ENCODE measurements around the gene GAA.
A peak's percentile ranks its signal among the peaks of the same experiment; 100 is the strongest.
"Not testable (repeated sequence)": the region's sequence is repeated elsewhere in the genome, so short reads cannot be mapped to it uniquely, and the experiment has no call there.

The GAA gene

GRCh38 chr17:80083136-80083661 is 18.2 kb upstream of the GAA start:
- no peak for DNase-seq (ENCODE audit: low spot score)

GRCh38 chr17:80084773-80085172 is 16.6 kb upstream of the GAA start:
- DNase-seq (ENCODE audit: low spot score), result no peak

GRCh38 chr17:80086081-80086480 is 15.3 kb upstream of the GAA start:
- DNase-seq (ENCODE audit: low spot score), result no peak

- DNase-seq (ENCODE audit: low spot score), result no peak
Measured at GRCh38 chr17:80086616-80087015, 14.8 kb upstream of the GAA start.

GRCh38 chr17:80087346-80088265 is 13.8 kb upstream of the GAA start:
- DNase-seq (ENCODE audit: low spot score), result no peak

- no peak for DNase-seq (ENCODE audit: low spot score)
Measured at GRCh38 chr17:80089762-80090161, 11.6 kb upstream of the GAA start.

- DNase-seq (ENCODE audit: low spot score), result not testable (repeated sequence)
Measured at GRCh38 chr17:80090164-80090563, 11.2 kb upstream of the GAA start.

- no peak for DNase-seq (ENCODE audit: low spot score)
Measured at GRCh38 chr17:80091376-80091775, 10.0 kb upstream of the GAA start.

GRCh38 chr17:80092959-80093358 is 8.4 kb upstream of the GAA start:
- DNase-seq (ENCODE audit: low spot score), result no peak

- no peak for DNase-seq (ENCODE audit: low spot score)
Measured at GRCh38 chr17:80095038-80095843, 6.1 kb upstream of the GAA start.

- no peak for DNase-seq (ENCODE audit: low spot score)
Measured at GRCh38 chr17:80095844-80096475, 5.4 kb upstream of the GAA start.

- DNase-seq (ENCODE audit: low spot score), result no peak
Measured at GRCh38 chr17:80096561-80097021, 4.8 kb upstream of the GAA start.

- DNase-seq (ENCODE audit: low spot score), result no peak
Measured at GRCh38 chr17:80097127-80097621, 4.2 kb upstream of the GAA start.

- no peak for DNase-seq (ENCODE audit: low spot score)
Measured at GRCh38 chr17:80097844-80098691, 3.3 kb upstream of the GAA start.

- DNase-seq (ENCODE audit: low spot score), result no peak
Measured at GRCh38 chr17:80099291-80100034, 1.9 kb upstream of the GAA start.

- no peak for DNase-seq (ENCODE audit: low spot score)
Measured at GRCh38 chr17:80100035-80100323, 1.4 kb upstream of the GAA start.

GRCh38 chr17:80101946-80102663 is 724 bp downstream of the GAA start:
- peak; percentile 52 for DNase-seq (ENCODE audit: low spot score)

- no peak for DNase-seq (ENCODE audit: low spot score)
Measured at GRCh38 chr17:80102664-80103448, 1.5 kb downstream of the GAA start.

- DNase-seq (ENCODE audit: low spot score), result no peak
Measured at GRCh38 chr17:80103449-80104085, 2.2 kb downstream of the GAA start.
